ENCODE results near the gene PRICKLE2.

The PRICKLE2 gene

DNA sequence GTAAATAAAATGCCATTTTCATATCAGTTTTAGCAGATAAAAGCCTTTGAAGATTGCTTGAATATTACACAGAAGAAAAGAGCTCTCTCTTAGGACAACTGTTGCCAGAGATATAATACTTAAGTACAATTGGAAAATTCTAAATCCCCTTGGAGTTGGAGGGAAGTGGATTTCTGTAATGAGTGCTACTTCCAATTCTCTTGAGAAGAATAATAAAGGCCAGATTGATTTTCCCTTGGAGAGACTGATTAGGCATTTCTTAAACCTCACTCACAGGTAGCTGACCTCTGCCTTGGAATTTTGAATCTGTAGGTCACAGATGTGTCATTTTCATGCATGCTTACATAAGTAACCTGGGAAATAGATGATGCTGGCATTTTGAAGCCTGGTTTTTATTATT is 172.1 kb downstream of the PRICKLE2 start:
- Histone ChIP-seq H3K9me3 (ENCODE audit: insufficient read depth, low read depth, low read length) (no peaks in the 10 kb centered on the region), H3K27me3 (ENCODE audit: insufficient read depth, low read length) (no peaks in the 10 kb centered on the region), H3K9ac (ENCODE audit: low read depth, low read length) (no peak overlapping the region), H3K4me3 (ENCODE audit: low read length) (no peak overlapping the region), H3K4me1 (ENCODE audit: insufficient read depth, low read length) (peaks cover 32% of the 10 kb centered on the region), H3K27ac (ENCODE audit: low read depth, low read length) (no peak overlapping the region), H3K36me3 (ENCODE audit: insufficient read depth, low read length) (no peaks in the 10 kb centered on the region)

GRCh38 chr3:64049832-64050231 is 175.4 kb downstream of the PRICKLE2 start:
- H3K9ac ChIP-seq (ENCODE audit: low read depth, low read length) = no peak overlapping the region
- WGBS = 7% methylated on average over 4 of the region's 4 CpGs

GRCh38 chr3:64049136-64049535 is 176.1 kb downstream of the PRICKLE2 start:
- Histone ChIP-seq H3K4me3 (ENCODE audit: low read length) (no peak overlapping the region), H3K9me3 (ENCODE audit: insufficient read depth, low read depth, low read length) (no peaks in the 10 kb centered on the region), H3K27ac (ENCODE audit: low read depth, low read length) (peak overlapping the region; percentile 31; the same call in 1 of the 2 replicates), H3K9ac (ENCODE audit: low read depth, low read length) (no peak overlapping the region), H3K36me3 (ENCODE audit: insufficient read depth, low read length) (no peaks in the 10 kb centered on the region), H3K4me1 (ENCODE audit: insufficient read depth, low read length) (peaks cover 44% of the 10 kb centered on the region), H3K27me3 (ENCODE audit: insufficient read depth, low read length) (no peaks in the 10 kb centered on the region)
- 37% methylated on average over 3 of the region's 3 CpGs for WGBS

More at GRCh38 chr3:64049832-64050231, 175.4 kb downstream of the PRICKLE2 start:
- Histone ChIP-seq H3K27ac (ENCODE audit: low read depth, low read length) (peak overlapping the region; percentile 31; the same call in 1 of the 2 replicates), H3K4me3 (ENCODE audit: low read length) (no peak overlapping the region), H3K9me3 (ENCODE audit: insufficient read depth, low read depth, low read length) (no peaks in the 10 kb centered on the region), H3K4me1 (ENCODE audit: insufficient read depth, low read length) (peaks cover 44% of the 10 kb centered on the region), H3K27me3 (ENCODE audit: insufficient read depth, low read length) (no peaks in the 10 kb centered on the region), H3K36me3 (ENCODE audit: insufficient read depth, low read length) (no peaks in the 10 kb centered on the region)

DNA sequence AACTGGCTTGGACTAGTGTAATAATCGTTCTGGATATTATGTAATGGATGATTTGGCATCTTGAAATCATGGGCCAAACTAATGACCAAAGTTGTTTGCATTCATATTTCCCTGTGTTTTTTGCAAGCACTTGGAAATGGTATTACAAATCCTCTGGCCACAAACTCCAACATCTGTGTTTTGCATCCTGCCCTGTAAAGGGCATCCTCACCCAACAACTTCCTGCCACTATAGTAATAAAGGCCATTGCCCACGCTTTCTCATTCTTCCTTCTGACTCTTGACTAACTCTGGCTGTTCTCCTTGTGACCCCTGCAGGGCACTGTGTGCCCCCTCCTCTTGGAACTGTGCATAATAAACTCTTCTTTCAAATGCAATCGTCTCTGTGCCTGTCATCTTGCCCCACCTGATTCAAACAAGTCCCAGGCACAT is 176.6 kb downstream of the PRICKLE2 start:
- H3K4me3 ChIP-seq (ENCODE audit: low read length) = no peak overlapping the region
- H3K36me3 ChIP-seq (ENCODE audit: insufficient read depth, low read length) = no peaks in the 10 kb centered on the region
- peaks cover 40% of the 10 kb centered on the region for H3K4me1 ChIP-seq (ENCODE audit: insufficient read depth, low read length)
- peak overlapping the region; percentile 31; the same call in 1 of the 2 replicates for H3K27ac ChIP-seq (ENCODE audit: low read depth, low read length)
- no peak overlapping the region for H3K9ac ChIP-seq (ENCODE audit: low read depth, low read length)
- H3K27me3 ChIP-seq (ENCODE audit: insufficient read depth, low read length) = no peaks in the 10 kb centered on the region
- H3K9me3 ChIP-seq (ENCODE audit: insufficient read depth, low read depth, low read length) = no peaks in the 10 kb centered on the region
- 49% methylated on average over 3 of the region's 3 CpGs for WGBS

- no peaks in the 10 kb centered on the region for H3K9me3 ChIP-seq (ENCODE audit: insufficient read depth, low read depth, low read length)
- 86% methylated on average over 7 of the region's 7 CpGs for WGBS
- no peak overlapping the region for H3K27ac ChIP-seq (ENCODE audit: low read depth, low read length)
- no peaks in the 10 kb centered on the region for H3K27me3 ChIP-seq (ENCODE audit: insufficient read depth, low read length)
- H3K4me3 ChIP-seq (ENCODE audit: low read length) = no peak overlapping the region
- no peaks in the 10 kb centered on the region for H3K36me3 ChIP-seq (ENCODE audit: insufficient read depth, low read length)
- peaks cover 35% of the 10 kb centered on the region for H3K4me1 ChIP-seq (ENCODE audit: insufficient read depth, low read length)
- H3K9ac ChIP-seq (ENCODE audit: low read depth, low read length) = no peak overlapping the region
These were observed 177.5 kb downstream of the PRICKLE2 start for GRCh38 chr3:64047787-64048186.

GRCh38 chr3:64046996-64047594 is 178.2 kb downstream of the PRICKLE2 start:
- 72% methylated on average over 6 of the region's 6 CpGs for WGBS
- Histone ChIP-seq H3K36me3 (ENCODE audit: insufficient read depth, low read length) (no peaks in the 10 kb centered on the region), H3K4me1 (ENCODE audit: insufficient read depth, low read length) (peaks cover 35% of the 10 kb centered on the region), H3K27ac (ENCODE audit: low read depth, low read length) (no peak overlapping the region), H3K9me3 (ENCODE audit: insufficient read depth, low read depth, low read length) (no peaks in the 10 kb centered on the region), H3K4me3 (ENCODE audit: low read length) (no peak overlapping the region), H3K27me3 (ENCODE audit: insufficient read depth, low read length) (no peaks in the 10 kb centered on the region), H3K9ac (ENCODE audit: low read depth, low read length) (no peak overlapping the region)

- Histone ChIP-seq H3K27ac (ENCODE audit: low read depth, low read length) (no peak overlapping the region), H3K4me3 (ENCODE audit: low read length) (no peak overlapping the region), H3K27me3 (ENCODE audit: insufficient read depth, low read length) (no peaks in the 10 kb centered on the region), H3K4me1 (ENCODE audit: insufficient read depth, low read length) (peaks cover 35% of the 10 kb centered on the region), H3K9me3 (ENCODE audit: insufficient read depth, low read depth, low read length) (no peaks in the 10 kb centered on the region), H3K9ac (ENCODE audit: low read depth, low read length) (no peak overlapping the region), H3K36me3 (ENCODE audit: insufficient read depth, low read length) (no peaks in the 10 kb centered on the region)
- 86% methylated on average over 3 of the region's 3 CpGs for WGBS
These were observed 178.7 kb downstream of the PRICKLE2 start for GRCh38 chr3:64046592-64046991.

- WGBS = no CpG with 5 or more reads among the region's 1 CpG
- Histone ChIP-seq H3K4me1 (ENCODE audit: insufficient read depth, low read length) (peaks cover 11% of the 10 kb centered on the region), H3K36me3 (ENCODE audit: insufficient read depth, low read length) (no peaks in the 10 kb centered on the region), H3K27ac (ENCODE audit: low read depth, low read length) (no peak overlapping the region), H3K9me3 (ENCODE audit: insufficient read depth, low read depth, low read length) (no peaks in the 10 kb centered on the region), H3K4me3 (ENCODE audit: low read length) (no peak overlapping the region), H3K9ac (ENCODE audit: low read depth, low read length) (no peak overlapping the region), H3K27me3 (ENCODE audit: insufficient read depth, low read length) (no peaks in the 10 kb centered on the region)
These were observed 182.3 kb downstream of the PRICKLE2 start for GRCh38 chr3:64042952-64043351.

All from HUES64 (cell line).